Ascending aorta (tissue), 2 donors: ENCODE data around the gene PINK1. TPM values are rescaled to one million over a fixed set of nuclear protein-coding genes. Genes with fewer than 3 reads are reported as not detected.

Experiments
- DNase-seq, 2 donors: peaks; one replicate each; pipeline ENCODE4 v3.0.0-alpha.2; 2019; ENCODE audit warnings: low spot score in 2 of 2
- H3K27ac ChIP-seq, 2 donors: fragments of 200-600 bp; sonication (generic); one replicate each; pipeline ENCODE4 v1.5.1; 2016 to 2017; ENCODE audit warnings: mild to moderate bottlenecking in 1 of 2
- H3K27me3 ChIP-seq: fragments of 200-600 bp; sonication (generic); one replicate; pipeline ENCODE4 v1.5.1; 2017
- H3K36me3 ChIP-seq, 2 donors: fragments of 200-600 bp; sonication (generic); one replicate each; pipeline ENCODE4 v1.5.1; 2016
- H3K4me1 ChIP-seq, 2 donors: fragments of 200-600 bp; sonication (generic); one replicate each; pipeline ENCODE4 v1.5.1; 2016 to 2017; ENCODE audit warnings: mild to moderate bottlenecking in 1 of 2
- H3K4me3 ChIP-seq, 2 donors: fragments of 200-600 bp; sonication (generic); one replicate each; pipeline ENCODE4 v1.5.1; 2016 to 2017; ENCODE audit warnings: mild to moderate bottlenecking in 1 of 2
- H3K9me3 ChIP-seq, 2 donors: fragments of 200-600 bp; sonication (generic); one replicate each; pipeline ENCODE4 v1.5.1; 2016
- CTCF ChIP-seq, 3 experiments: fragments of 200-600 bp in 2 of 3; fragments of 450-650 bp in 1 of 3; sonication (generic) in 2 of 3; IDR thresholded peaks; one replicate each; pipeline ENCODE4 v1.5.1; 2016 to 2019; ENCODE audit warnings: antibody characterized with exemption in 3 of 3, mild to moderate bottlenecking in 1 of 3, moderate library complexity in 1 of 3
- intact Hi-C: fragments of 100-400 bp; cut with DNase I; formaldehyde crosslinking; loops from one replicate; pipeline ENCODE4 v1.15.1; 2023
- total RNA-seq: library from RNA; depleted of rRNA; stranded (reverse); fragments of >200 nt; gene quantifications from one replicate; pipeline ENCODE4 v1.1.0, GENCODE V29; 2016

Gene PINK1
- total RNA-seq, 1 donor from 2014 or later: 113 TPM

- no peak overlapping the region for H3K4me3 ChIP-seq
- H3K27me3 ChIP-seq: no peaks in the 10 kb centered on the region
- no peak for DNase-seq
- no peaks in the 10 kb centered on the region for H3K9me3 ChIP-seq
- no peak overlapping the region for H3K27ac ChIP-seq
- no peaks in the 10 kb centered on the region for H3K36me3 ChIP-seq
- H3K4me1 ChIP-seq: peaks cover 6 to 18% of the 10 kb centered on the region in 2 donors
- no peak for TF ChIP-seq CTCF (IDR thresholded peaks at IDR 0.05)
- intact Hi-C loops: no loop called here
These were observed 30.9 kb downstream of the PINK1 start for GRCh38 chr1:20663969-20664715.

- TF ChIP-seq CTCF (IDR thresholded peaks at IDR 0.05): no peak
- H3K27ac ChIP-seq: no peak overlapping the region
- H3K36me3 ChIP-seq: no peaks in the 10 kb centered on the region
- intact Hi-C loops: no loop called here
- H3K9me3 ChIP-seq: no peaks in the 10 kb centered on the region
- H3K4me3 ChIP-seq: no peak overlapping the region
- DNase-seq: no peak
- no peaks in the 10 kb centered on the region for H3K27me3 ChIP-seq
- H3K4me1 ChIP-seq: peaks cover 6 to 7% of the 10 kb centered on the region in 2 donors
These were observed 32.5 kb downstream of the PINK1 start for GRCh38 chr1:20665726-20666125.

GRCh38 chr1:20666146-20666545 is 32.9 kb downstream of the PINK1 start:
- Histone ChIP-seq H3K27ac (no peak overlapping the region), H3K36me3 (no peaks in the 10 kb centered on the region), H3K27me3 (no peaks in the 10 kb centered on the region), H3K9me3 (no peaks in the 10 kb centered on the region), H3K4me1 (peaks cover 6 to 7% of the 10 kb centered on the region in 2 donors), H3K4me3 (no peak overlapping the region)
- intact Hi-C loops: no loop called here
- no peak for TF ChIP-seq CTCF (IDR thresholded peaks at IDR 0.05)
- DNase-seq: no peak

GRCh38 chr1:20666804-20667203 is 33.5 kb downstream of the PINK1 start:
- intact Hi-C loops: no loop called here
- Histone ChIP-seq H3K27ac (no peak overlapping the region), H3K4me3 (no peak overlapping the region), H3K36me3 (no peaks in the 10 kb centered on the region), H3K4me1 (peaks cover 4 to 7% of the 10 kb centered on the region in 2 donors), H3K9me3 (no peaks in the 10 kb centered on the region), H3K27me3 (no peaks in the 10 kb centered on the region)
- no peak for DNase-seq
- TF ChIP-seq CTCF (IDR thresholded peaks at IDR 0.05): no peak

GRCh38 chr1:20668581-20668980 is 35.3 kb downstream of the PINK1 start:
- Histone ChIP-seq H3K36me3 (no peaks in the 10 kb centered on the region), H3K4me1 (no peaks in the 10 kb centered on the region), H3K9me3 (no peaks in the 10 kb centered on the region), H3K27ac (no peak overlapping the region), H3K27me3 (no peaks in the 10 kb centered on the region), H3K4me3 (no peak overlapping the region)
- intact Hi-C loops: no loop called here
- no peak for TF ChIP-seq CTCF (IDR thresholded peaks at IDR 0.05)
- no peak for DNase-seq
